Activated CD8-positive, alpha-beta T cell treated with anti-CD3 and anti-CD28 coated beads for 36 hours (primary cell): ENCODE data around the gene NEUROG3. TPM values are rescaled to one million over a fixed set of nuclear protein-coding genes. Genes with fewer than 3 reads are reported as not detected.

Experiments
- ATAC-seq: fragments of 200-7000 bp; cut with Tn5 transposase; one replicate; pipeline ENCODE4 v1.10.0; 2021; ENCODE audit warnings: mild to moderate bottlenecking, moderate library complexity
- CTCF ChIA-PET: fragments of 350-600 bp; sonication (Branson Sonifier 250); formaldehyde crosslinking; loops from one replicate; lab custom pipeline; 2021; ENCODE audit warnings: antibody characterized with exemption; lab: Charles Lee
- POLR2A ChIA-PET: fragments of 350-600 bp; sonication (Branson Sonifier 250); formaldehyde crosslinking; loops from one replicate; lab custom pipeline; 2021; ENCODE audit warnings: antibody characterized with exemption; lab: Charles Lee
- DNase-seq: peaks from one replicate; pipeline ENCODE4 v3.0.0-alpha.2; 2020
- H3K27ac Mint-ChIP-seq: one replicate; pipeline ENCODE4 v1.8.0; 2021; ENCODE audit warnings: mild to moderate bottlenecking, mixed read lengths
- H3K27me3 Mint-ChIP-seq: one replicate; pipeline ENCODE4 v1.8.0; 2021; ENCODE audit warnings: mixed read lengths
- H3K36me3 Mint-ChIP-seq: one replicate; pipeline ENCODE4 v1.8.0; 2021; ENCODE audit warnings: low read depth, mixed read lengths
- H3K4me1 Mint-ChIP-seq: one replicate; pipeline ENCODE4 v1.8.0; 2021; ENCODE audit warnings: low read depth, mixed read lengths
- H3K4me3 Mint-ChIP-seq: one replicate; pipeline ENCODE4 v1.8.0; 2021; ENCODE audit warnings: mild to moderate bottlenecking, moderate library complexity, mixed read lengths
- H3K9me3 Mint-ChIP-seq: one replicate; pipeline ENCODE4 v1.8.0; 2021; ENCODE audit warnings: mixed read lengths
- CTCF ChIP-seq: fragments of 200-600 bp; IDR thresholded peaks from one replicate; pipeline ENCODE4 v1.8.0; 2022; ENCODE audit warnings: antibody characterized with exemption, mild to moderate bottlenecking
- intact Hi-C: fragments of 100-400 bp; cut with micrococcal nuclease; formaldehyde crosslinking; loops from one replicate; pipeline ENCODE4 v1.10.0; 2022
- total RNA-seq, 2 experiments: library from RNA; stranded (reverse); gene quantifications; one replicate each; pipeline ENCODE4 v1.2.3, GENCODE V29; 2021

Gene NEUROG3
- total RNA-seq, 2 experiments from 2014 or later: 1.3 to 2.3 TPM

GRCh38 chr10:69575164-69575722 is 2.0 kb upstream of the NEUROG3 start:
- POLR2A ChIA-PET: no interaction called here
- H3K9me3 Mint-ChIP-seq: no peaks in the 10 kb centered on the region
- H3K4me1 Mint-ChIP-seq: peaks cover 20% of the 10 kb centered on the region
- no peak overlapping the region for H3K4me3 Mint-ChIP-seq
- H3K36me3 Mint-ChIP-seq: no peaks in the 10 kb centered on the region
- ATAC-seq (no peak), DNase-seq (no peak)
- CTCF ChIA-PET: no interaction called here
- TF ChIP-seq CTCF: no peak
- H3K27me3 Mint-ChIP-seq: peaks cover 82% of the 10 kb centered on the region
- intact Hi-C loops: no loop called here
- H3K27ac Mint-ChIP-seq: no peak overlapping the region

- ATAC-seq: peak; percentile 53
- POLR2A ChIA-PET: no interaction called here
- no peaks in the 10 kb centered on the region for H3K9me3 Mint-ChIP-seq
- peaks cover 83% of the 10 kb centered on the region for H3K27me3 Mint-ChIP-seq
- intact Hi-C loops: no loop called here
- H3K27ac Mint-ChIP-seq: no peak overlapping the region
- peaks cover 20% of the 10 kb centered on the region for H3K4me1 Mint-ChIP-seq
- DNase-seq: peak; percentile 41
- H3K4me3 Mint-ChIP-seq: no peak overlapping the region
- H3K36me3 Mint-ChIP-seq: no peaks in the 10 kb centered on the region
- TF ChIP-seq CTCF: no peak
- CTCF ChIA-PET: interaction anchor here (0.8 to 0.9 kb wide), 2 partner anchors 59 to 63 kb away, joined by 3 read pairs; no protein-coding TSS in a partner anchor
Observed at GRCh38 chr10:69574571-69574978, 1.4 kb upstream of the NEUROG3 start.

- Mint-ChIP-seq H3K9me3 (no peaks in the 10 kb centered on the region), H3K27ac (no peak overlapping the region), H3K36me3 (no peaks in the 10 kb centered on the region), H3K4me3 (peak overlapping the region; percentile 76), H3K27me3 (peaks cover 80% of the 10 kb centered on the region), H3K4me1 (peaks cover 20% of the 10 kb centered on the region)
- POLR2A ChIA-PET: interaction anchor here (1.6 kb wide), 1 partner anchor 41 kb away, joined by 3 read pairs; no protein-coding TSS in a partner anchor
- intact Hi-C loops: no loop called here
- no peak for TF ChIP-seq CTCF
- DNase-seq (peak; percentile 66), ATAC-seq (peak; percentile 62)
- CTCF ChIA-PET: no interaction called here
Observed at GRCh38 chr10:69572159-69573055, 815 bp downstream of the NEUROG3 start.

DNA sequence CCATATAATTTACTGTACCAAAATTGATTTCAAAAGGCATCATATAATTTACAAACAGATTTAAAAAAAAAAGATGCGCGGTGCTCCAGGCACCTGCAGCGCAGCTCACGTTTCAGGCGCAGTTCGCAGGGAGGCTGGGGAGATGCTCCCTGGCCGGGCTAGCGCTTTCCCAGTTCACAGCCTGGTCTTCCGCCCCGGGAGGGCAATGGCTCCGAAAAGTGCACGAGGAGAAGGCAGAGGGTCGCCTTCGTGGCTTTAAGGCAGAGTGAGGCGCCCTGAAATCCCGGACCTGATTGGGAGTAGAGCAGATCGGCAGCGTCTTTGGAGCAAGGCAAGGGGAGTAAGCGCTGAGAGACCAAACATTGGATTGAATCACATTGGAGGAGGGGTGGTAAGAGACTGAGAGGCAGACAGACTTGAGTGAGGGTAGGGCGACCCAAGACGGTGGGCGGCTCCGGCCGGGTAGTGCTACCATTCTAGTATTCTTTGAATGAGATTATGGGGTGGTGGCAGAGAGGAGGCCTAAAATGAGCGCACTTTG is 1.5 kb downstream of the NEUROG3 start:
- intact Hi-C loops: no loop called here
- no peak for DNase-seq
- H3K4me1 Mint-ChIP-seq: peaks cover 20% of the 10 kb centered on the region
- ChIA-PET POLR2A (interaction anchor here (1.6 kb wide), 1 partner anchor 42 kb away, joined by 3 read pairs; no protein-coding TSS in a partner anchor), CTCF (interaction anchor here (1.2 kb wide), 1 partner anchor 17 kb away, joined by 4 read pairs; no protein-coding TSS in a partner anchor)
- H3K9me3 Mint-ChIP-seq: no peaks in the 10 kb centered on the region
- H3K4me3 Mint-ChIP-seq: peak overlapping the region; percentile 42
- no peak overlapping the region for H3K27ac Mint-ChIP-seq
- peaks cover 77% of the 10 kb centered on the region for H3K27me3 Mint-ChIP-seq
- no peaks in the 10 kb centered on the region for H3K36me3 Mint-ChIP-seq
- TF ChIP-seq CTCF: no peak
- ATAC-seq: no peak
